ENCODE measurements around the gene ASTE1. TPM values are rescaled to one million over a fixed set of nuclear protein-coding genes. Genes with fewer than 3 reads are reported as not detected.

ASTE1 gene
- total RNA-seq, 4 donors from 2014 or later, result 7.9 to 13.1 (median 9.7) TPM

GRCh38 chr3:131008326-131008725 is 18.3 kb downstream of the ASTE1 start:
- intact Hi-C loops (cut with DNase I), result no loop called here
- 95 to 100% methylated on average over 1 of the region's 1 CpG for WGBS, 2 donors

GRCh38 chr3:131007782-131008181 is 18.8 kb downstream of the ASTE1 start:
- Histone ChIP-seq H3K27me3 (no peaks in the 10 kb centered on the region), H3K4me1 (no peaks in the 10 kb centered on the region), H3K9me3 (no peaks in the 10 kb centered on the region), H3K27ac (no peak overlapping the region), H3K36me3 (no peaks in the 10 kb centered on the region), H3K4me3 (replicated peaks in 1 of 3) (no peak overlapping the region)
- no peak for DNase-seq
- intact Hi-C loops (cut with DNase I), result no loop called here
- 99 to 100% methylated on average over 2 of the region's 2 CpGs for WGBS, 2 donors
- TF ChIP-seq POLR2A (IDR thresholded peaks at IDR 0.05) (no peak), CTCF (IDR thresholded peaks at IDR 0.05) (no peak)

More at GRCh38 chr3:131008326-131008725, 18.3 kb downstream of the ASTE1 start:
- H3K4me1 ChIP-seq, result peaks cover 0 to under 1% of the 10 kb centered on the region in 2 donors
- DNase-seq, result no peak
- H3K36me3 ChIP-seq, result no peaks in the 10 kb centered on the region
- H3K27me3 ChIP-seq, result no peaks in the 10 kb centered on the region
- no peak overlapping the region for H3K27ac ChIP-seq
- no peak for TF ChIP-seq CTCF (IDR thresholded peaks at IDR 0.05)
- TF ChIP-seq POLR2A (IDR thresholded peaks at IDR 0.05), result no peak
- no peak overlapping the region for H3K4me3 ChIP-seq (replicated peaks in 1 of 3)
- no peaks in the 10 kb centered on the region for H3K9me3 ChIP-seq

- Histone ChIP-seq H3K36me3 (no peaks in the 10 kb centered on the region), H3K4me3 (replicated peaks in 1 of 3) (no peak overlapping the region), H3K27me3 (no peaks in the 10 kb centered on the region), H3K4me1 (no peaks in the 10 kb centered on the region), H3K9me3 (no peaks in the 10 kb centered on the region), H3K27ac (no peak overlapping the region)
- intact Hi-C loops (cut with DNase I), result no loop called here
- WGBS, 2 donors, result 98 to 100% methylated on average over 2 of the region's 2 CpGs
- no peak for TF ChIP-seq CTCF (IDR thresholded peaks at IDR 0.05)
- no peak for TF ChIP-seq POLR2A (IDR thresholded peaks at IDR 0.05)
- DNase-seq, result no peak
Measured at GRCh38 chr3:131007256-131007655, 19.4 kb downstream of the ASTE1 start.

- H3K27ac ChIP-seq, result no peak overlapping the region
- DNase-seq, result no peak
- WGBS, 2 donors, result 96% methylated on average over 1 of the region's 1 CpG
- H3K4me3 ChIP-seq (replicated peaks in 1 of 3), result no peak overlapping the region
- no peaks in the 10 kb centered on the region for H3K36me3 ChIP-seq
- TF ChIP-seq CTCF (IDR thresholded peaks at IDR 0.05), result no peak
- no peak for TF ChIP-seq POLR2A (IDR thresholded peaks at IDR 0.05)
- intact Hi-C loops (cut with DNase I), result no loop called here
- no peaks in the 10 kb centered on the region for H3K9me3 ChIP-seq
- no peaks in the 10 kb centered on the region for H3K4me1 ChIP-seq
- H3K27me3 ChIP-seq, result no peaks in the 10 kb centered on the region
Measured at GRCh38 chr3:131004603-131005002, 22.0 kb downstream of the ASTE1 start.

- no peak overlapping the region for H3K4me3 ChIP-seq (replicated peaks in 1 of 3)
- no peaks in the 10 kb centered on the region for H3K27me3 ChIP-seq
- no peak overlapping the region for H3K27ac ChIP-seq
- H3K4me1 ChIP-seq, result no peaks in the 10 kb centered on the region
- H3K9me3 ChIP-seq, result no peaks in the 10 kb centered on the region
- whole genome bisulfite sequencing, 2 donors, result 89 to 92% methylated on average over 1 of the region's 1 CpG
- H3K36me3 ChIP-seq, result no peaks in the 10 kb centered on the region
- intact Hi-C loops (cut with DNase I), result no loop called here
- TF ChIP-seq CTCF (IDR thresholded peaks at IDR 0.05), result no peak
- no peak for TF ChIP-seq POLR2A (IDR thresholded peaks at IDR 0.05)
- no peak for DNase-seq
Measured at GRCh38 chr3:131001071-131001470, 25.6 kb downstream of the ASTE1 start.

Measured in thyroid gland (tissue), 4 donors.